H1 (cell line): Measurements from ENCODE around the gene KIF2C. TPM values are rescaled to one million over a fixed set of nuclear protein-coding genes. Genes with fewer than 3 reads are reported as not detected.

ENCODE experiments used
- CTCF ChIA-PET: fragments of 300-600 bp; sonication (Branson Sonifier 250); formaldehyde crosslinking; loops from one replicate; lab custom pipeline; 2021; ENCODE audit not compliant: partially characterized antibody; lab: Charles Lee
- POLR2A ChIA-PET: fragments of 300-600 bp; sonication (Branson Sonifier 250); formaldehyde crosslinking; loops from one replicate; lab custom pipeline; 2021; ENCODE audit warnings: inconsistent platforms; ENCODE audit not compliant: partially characterized antibody; lab: Charles Lee
- DNase-seq, 2 experiments: peaks; one replicate each; pipeline versions ENCODE4 v3.0.0 to v3.0.0-alpha.2; 2010 to 2022; ENCODE audit warnings: low spot score in 2 of 2, low read depth in 1 of 2, mixed read lengths in 1 of 2
- FAIRE-seq: peaks from 2 replicates; lab custom pipeline; 2011; peaks lifted over from hg19 to GRCh38; lab: Jason Lieb, UNC
- H2AFZ ChIP-seq: 2 replicates; pipeline ENCODE4 v1.8.1; 2012; ENCODE audit warnings: low read length, inconsistent platforms
- H2AK5ac ChIP-seq: 2 replicates; pipeline ENCODE4 v1.6.1; 2013; ENCODE audit warnings: low read depth, low read length
- H2BK120ac ChIP-seq: replicated peaks from 2 replicates; pipeline ENCODE3; 2013; ENCODE audit warnings: low read depth, low read length, inconsistent platforms
- H2BK12ac ChIP-seq: 2 replicates; pipeline ENCODE4 v1.6.1; 2013; ENCODE audit warnings: low read depth, low read length
- H2BK15ac ChIP-seq: 2 replicates; pipeline ENCODE4 v1.6.1; 2013; ENCODE audit warnings: low read length
- H2BK20ac ChIP-seq: 2 replicates; pipeline ENCODE4 v1.6.1; 2013; ENCODE audit warnings: low read length
- H2BK5ac ChIP-seq: 2 replicates; pipeline ENCODE4 v1.6.1; 2013; ENCODE audit warnings: low read depth, low read length
- H3K14ac ChIP-seq: 2 replicates; pipeline ENCODE4 v1.6.1; 2013; ENCODE audit warnings: inconsistent platforms; ENCODE audit not compliant: insufficient read length
- H3K18ac ChIP-seq: 2 replicates; pipeline ENCODE4 v1.6.1; 2013; ENCODE audit warnings: low read length; ENCODE audit errors: extremely low read depth
- H3K23ac ChIP-seq: 2 replicates; pipeline ENCODE4 v1.6.1; 2013; ENCODE audit warnings: inconsistent platforms; ENCODE audit not compliant: insufficient read length
- H3K23me2 ChIP-seq: 2 replicates; pipeline ENCODE4 v1.6.1; 2013; ENCODE audit warnings: low read depth, low read length
- H3K27ac ChIP-seq: 2 replicates; pipeline ENCODE4 v1.6.1; 2011; ENCODE audit warnings: low read depth, low read length, inconsistent platforms
- H3K27me3 ChIP-seq, 4 experiments: replicated peaks in 1 of 4; 1 replicate in 1 of 4; 2 replicates in 3 of 4; pipeline versions ENCODE4 v1.6.1 to v1.8.1; 2011 to 2013; ENCODE audit warnings: low read length in 3 of 4, mild to moderate bottlenecking in 3 of 4, inconsistent platforms in 2 of 4, mixed read lengths in 2 of 4, moderate library complexity in 1 of 4; ENCODE audit not compliant: control insufficient read depth in 3 of 4, insufficient read depth in 3 of 4; ENCODE audit errors: extremely low read depth in 1 of 4
- H3K36me3 ChIP-seq, 4 experiments: 2 replicates each; pipeline versions ENCODE4 v1.6.1 to v1.8.1; 2011 to 2013; ENCODE audit warnings: mild to moderate bottlenecking in 4 of 4, low read length in 3 of 4, moderate library complexity in 2 of 4, control low read depth in 1 of 4, inconsistent platforms in 1 of 4; ENCODE audit not compliant: insufficient read depth in 4 of 4, control insufficient read depth in 2 of 4
- H3K4ac ChIP-seq: replicated peaks from 2 replicates; pipeline ENCODE3; 2013; ENCODE audit warnings: low read length, low read depth, mixed read lengths, inconsistent platforms; ENCODE audit not compliant: insufficient read length
- H3K4me1 ChIP-seq, 4 experiments: replicated peaks in 1 of 4; 1 replicate in 1 of 4; 2 replicates in 3 of 4; pipeline versions ENCODE4 v1.6.1 to v1.8.1; 2011 to 2013; ENCODE audit warnings: low read length in 3 of 4, inconsistent platforms in 2 of 4, mixed read lengths in 1 of 4; ENCODE audit not compliant: insufficient read depth in 4 of 4, control insufficient read depth in 3 of 4
- H3K4me2 ChIP-seq, 2 experiments: 2 replicates each; pipeline versions ENCODE4 v1.6.1 to v1.8.1; 2011 to 2013; ENCODE audit warnings: low read depth in 2 of 2, low read length in 2 of 2, control low read depth in 1 of 2, inconsistent platforms in 1 of 2, mild to moderate bottlenecking in 1 of 2; ENCODE audit not compliant: insufficient read depth in 1 of 2
- H3K4me3 ChIP-seq, 4 experiments: fragments of 200-600, 300-600 bp in 1 of 4; sonication (generic), shearing (Covaris generic), sonication (Bioruptor Twin) in 1 of 4; 2 replicates each; pipeline versions ENCODE4 v1.5.1 to v1.8.1; 2011 to 2016; ENCODE audit warnings: low read length in 4 of 4, low read depth in 3 of 4, control low read depth in 2 of 4, inconsistent platforms in 2 of 4, mild to moderate bottlenecking in 2 of 4, mixed read lengths in 1 of 4, moderate library complexity in 1 of 4; ENCODE audit not compliant: insufficient read depth in 2 of 4; ENCODE audit errors: extremely low read depth in 1 of 4
- H3K56ac ChIP-seq: replicated peaks from 2 replicates; pipeline ENCODE3; 2013; ENCODE audit warnings: low read depth, mild to moderate bottlenecking, mixed read lengths, low read length, inconsistent platforms; ENCODE audit not compliant: insufficient read length
- H3K79me1 ChIP-seq: 2 replicates; pipeline ENCODE4 v1.6.1; 2013; ENCODE audit warnings: low read depth, low read length, control low read depth
- H3K79me2 ChIP-seq, 2 experiments: 2 replicates each; pipeline versions ENCODE4 v1.6.1 to v1.8.1; 2012 to 2013; ENCODE audit warnings: low read length in 2 of 2, mild to moderate bottlenecking in 2 of 2, inconsistent platforms in 1 of 2; ENCODE audit not compliant: insufficient read depth in 2 of 2, control insufficient read depth in 1 of 2
- H3K9ac ChIP-seq, 4 experiments: replicated peaks in 1 of 4; 1 replicate in 1 of 4; 2 replicates in 3 of 4; pipeline versions ENCODE4 v1.6.1 to v1.8.1; 2011 to 2013; ENCODE audit warnings: low read depth in 3 of 4, low read length in 3 of 4, control low read depth in 2 of 4, mild to moderate bottlenecking in 2 of 4, moderate library complexity in 2 of 4, inconsistent platforms in 1 of 4; ENCODE audit errors: extremely low read depth in 1 of 4
- H3K9me3 ChIP-seq, 2 experiments: 2 replicates each; pipeline versions ENCODE4 v1.6.1 to v1.8.1; 2012 to 2013; ENCODE audit warnings: mild to moderate bottlenecking in 2 of 2, moderate library complexity in 2 of 2, control low read depth in 1 of 2, inconsistent platforms in 1 of 2, low read depth in 1 of 2, low read length in 1 of 2, mixed read lengths in 1 of 2; ENCODE audit not compliant: insufficient read depth in 2 of 2
- H4K20me1 ChIP-seq, 2 experiments: replicated peaks in 1 of 2; 2 replicates each; pipeline versions ENCODE3 to v1.8.1; 2011 to 2013; ENCODE audit warnings: inconsistent platforms in 2 of 2, low read length in 2 of 2, mild to moderate bottlenecking in 1 of 2; ENCODE audit not compliant: insufficient read depth in 2 of 2, control insufficient read depth in 1 of 2
- H4K5ac ChIP-seq: 2 replicates; pipeline ENCODE4 v1.6.1; 2013; ENCODE audit warnings: low read length, low read depth, mixed read lengths, inconsistent platforms; ENCODE audit not compliant: insufficient read length
- H4K8ac ChIP-seq: 2 replicates; pipeline ENCODE4 v1.8.0; 2013; ENCODE audit warnings: mild to moderate bottlenecking, moderate library complexity, low read length, inconsistent platforms; ENCODE audit not compliant: insufficient read depth; ENCODE audit errors: extremely low read depth
- H4K91ac ChIP-seq: replicated peaks from 2 replicates; pipeline ENCODE3; 2013; ENCODE audit warnings: low read length, mixed read lengths, inconsistent platforms; ENCODE audit not compliant: insufficient read length
- ASH2L ChIP-seq: fragments of 200-600, 300-600 bp; sonication (generic); IDR thresholded peaks from one replicate; pipeline ENCODE4 v1.7.1; 2017; ENCODE audit warnings: low read length
- ATF2 ChIP-seq: IDR thresholded peaks from 2 replicates; pipeline ENCODE4 v1.6.1; 2012; ENCODE audit warnings: low read length, inconsistent platforms
- EZH2 ChIP-seq: fragments of 200-600 bp; sonication (generic); IDR thresholded peaks from 2 replicates; pipeline ENCODE4 v1.7.1; 2012; ENCODE audit warnings: low read depth, mild to moderate bottlenecking, moderate library complexity, low read length, inconsistent platforms; ENCODE audit not compliant: severe bottlenecking
- HDAC2 ChIP-seq, 2 experiments: fragments of 300-600 bp in 1 of 2; sonication (generic) in 1 of 2; IDR thresholded peaks; 2 replicates each; pipeline ENCODE4 v1.6.1; 2011 to 2012; ENCODE audit warnings: low read depth in 2 of 2, low read length in 2 of 2, mild to moderate bottlenecking in 2 of 2, moderate library complexity in 2 of 2, borderline replicate concordance in 1 of 2, inconsistent platforms in 1 of 2
- HDAC6 ChIP-seq: IDR thresholded peaks from one replicate; pipeline ENCODE4 v1.7.1; 2012; ENCODE audit warnings: low read depth, mild to moderate bottlenecking, inconsistent platforms, low read length, moderate library complexity
- JUND ChIP-seq: IDR thresholded peaks from 2 replicates; pipeline ENCODE4 v1.6.1; 2011; ENCODE audit warnings: mild to moderate bottlenecking, improper control_type of control experiment, low read length
- POLR2A ChIP-seq, 2 experiments: IDR thresholded peaks; 1 replicate in 1 of 2; 2 replicates in 1 of 2; pipeline ENCODE4 v1.6.1; 2011; ENCODE audit warnings: low read depth in 2 of 2, low read length in 2 of 2, mild to moderate bottlenecking in 2 of 2; ENCODE audit errors: control extremely low read depth in 1 of 2
- SIX5 ChIP-seq: IDR thresholded peaks from 2 replicates; pipeline ENCODE4 v1.6.1; 2011; ENCODE audit warnings: mild to moderate bottlenecking, low read depth, low read length
- SP1 ChIP-seq: IDR thresholded peaks from 2 replicates; pipeline ENCODE4 v1.6.1; 2011; ENCODE audit warnings: low read depth, low read length
- TCF12 ChIP-seq: IDR thresholded peaks from 2 replicates; pipeline ENCODE4 v1.6.1; 2011; ENCODE audit warnings: low read depth, mild to moderate bottlenecking, low read length
- ZNF274 ChIP-seq: IDR thresholded peaks from 2 replicates; pipeline ENCODE4 v1.7.0; 2012; ENCODE audit warnings: low read length, borderline replicate concordance; ENCODE audit errors: extremely low read depth
- WGBS, 2 experiments: shearing (Covaris generic) in 1 of 2; methylation state at CpG; one replicate each; pipeline versions ENCODE4 v1.1.6 to v1.1.7; 2013 to 2015; ENCODE audit warnings: low lambda C conversion rate in 2 of 2, mixed read lengths in 2 of 2, inconsistent platforms in 1 of 2, low coverage in 1 of 2, missing lambda C conversion rate in 1 of 2; ENCODE audit not compliant: insufficient replicate concordance in 2 of 2, insufficient coverage in 1 of 2, insufficient read length in 1 of 2; ENCODE audit errors: extremely low coverage in 1 of 2, missing lambda C conversion rate in 1 of 2; 5-methylcytosine and 5-hydroxymethylcytosine counted together
- polyA plus RNA-seq, 7 experiments: library from polyadenylated mRNA; depleted of rRNA in 3 of 7; stranded (reverse) in 5 of 7; unstranded in 2 of 7; fragments of >200 nt in 5 of 7; fragments of 200-250 nt in 2 of 7; gene quantifications; 1 replicate in 5 of 7; 2 replicates in 1 of 7; 4 replicates in 1 of 7; pipeline versions ENCODE4 v1.2.1 to v1.2.3, GENCODE V29; 2011 to 2013; ENCODE audit warnings: missing spikeins in 2 of 7, mixed read lengths in 2 of 7
- total RNA-seq: library from RNA; stranded (reverse); fragmentation: NEBNext Ultra II Directional; extraction: Animal tissue kit (Norgen Biotek cat#: 25700); gene quantifications from 2 replicates; pipeline ENCODE4 v1.2.1, GENCODE V29; 2021
- TF ChIP-seq, protein P1 (sequence below): IDR thresholded peaks from 2 replicates; pipeline ENCODE4 v1.6.1; 2011; ENCODE audit warnings: low read length, improper control_type of control experiment

The KIF2C gene
- total and polyA plus RNA-seq, 2 of the 8 experiments (the other 6 are each of a cell fraction or from before 2014, with no cell fraction given) = 41.8 to 68.1 TPM

DNA sequence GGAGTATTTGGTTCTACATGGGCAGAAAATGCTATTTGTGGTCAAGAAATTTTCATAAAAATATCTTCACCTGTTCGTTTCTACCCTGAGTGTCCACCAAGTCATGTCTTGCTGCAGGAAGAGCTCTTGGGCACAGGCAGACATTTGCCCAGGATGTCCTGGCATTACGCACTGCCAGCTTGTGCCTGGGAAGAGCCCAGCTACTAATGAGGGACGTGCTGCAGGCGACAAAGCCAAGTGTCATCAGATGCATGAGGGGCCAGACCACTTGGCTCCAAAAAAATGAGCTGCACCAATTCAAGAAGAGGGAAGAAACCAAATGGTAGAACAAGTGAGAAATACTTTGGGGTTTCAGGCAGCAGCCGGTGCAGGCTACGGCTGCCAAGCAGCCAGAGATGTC, 21.5 kb upstream of the KIF2C start:
- Histone ChIP-seq H3K23me2 (no peaks in the 10 kb centered on the region), H3K9me3 (no peaks in the 10 kb centered on the region), H2BK15ac (no peak overlapping the region), H2AK5ac (no peak overlapping the region), H3K36me3 (no peaks in the 10 kb centered on the region), H2BK12ac (no peak overlapping the region), H3K56ac (no peak overlapping the region), H2BK120ac (no peak overlapping the region), H4K91ac (no peak overlapping the region), H3K4me3 (no peak overlapping the region), H4K8ac (no peak overlapping the region), H3K79me1 (no peaks in the 10 kb centered on the region), H3K14ac (no peak overlapping the region), H2BK5ac (no peak overlapping the region), H3K9ac (no peak overlapping the region), H3K18ac (no peak overlapping the region), H3K4me1 (no peaks in the 10 kb centered on the region), H3K23ac (no peak overlapping the region), H3K27me3 (no peaks in the 10 kb centered on the region), H3K4me2 (no peak overlapping the region), H3K4ac (no peak overlapping the region), H4K20me1 (no peaks in the 10 kb centered on the region), H3K27ac (no peak overlapping the region), H2BK20ac (no peak overlapping the region), H4K5ac (no peak overlapping the region), H3K79me2 (no peaks in the 10 kb centered on the region), H2AFZ (no peak overlapping the region)
- CTCF ChIA-PET = interaction anchor here (0.7 to 10.2 kb wide), 10 partner anchors 11 to 362 kb away, joined by 3 to 107 read pairs (median 4); partner anchors contain the start of gene RNU5D-1
- DNase-seq (no peak), FAIRE-seq (no peak)
- WGBS, 2 experiments = 90% methylated on average over 6 of the region's 6 CpGs; no CpG with 5 or more reads in 1 of the 2 experiments
- POLR2A ChIA-PET = interaction anchor here (0.6 to 22.5 kb wide), 10 partner anchors 9 to 101 kb away, joined by 3 to 428 read pairs (median 3); partner anchors contain the start of genes BEST4, RNU5D-1 and RPS8
- no peak for TF ChIP-seq ASH2L
- no peak for TF ChIP-seq HDAC6
- no peak for TF ChIP-seq EZH2
- TF ChIP-seq, protein P1, sequence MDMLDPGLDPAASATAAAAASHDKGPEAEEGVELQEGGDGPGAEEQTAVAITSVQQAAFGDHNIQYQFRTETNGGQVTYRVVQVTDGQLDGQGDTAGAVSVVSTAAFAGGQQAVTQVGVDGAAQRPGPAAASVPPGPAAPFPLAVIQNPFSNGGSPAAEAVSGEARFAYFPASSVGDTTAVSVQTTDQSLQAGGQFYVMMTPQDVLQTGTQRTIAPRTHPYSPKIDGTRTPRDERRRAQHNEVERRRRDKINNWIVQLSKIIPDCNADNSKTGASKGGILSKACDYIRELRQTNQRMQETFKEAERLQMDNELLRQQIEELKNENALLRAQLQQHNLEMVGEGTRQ = no peak
- TF ChIP-seq JUND = no peak
- no peak for TF ChIP-seq POLR2A (IDR thresholded peaks at IDR 0.05; ENCODE audit: control extremely low read depth in 1 of 2, low read depth in 2 of 2, low read length in 2 of 2)
- TF ChIP-seq TCF12 = no peak
- TF ChIP-seq ZNF274 = no peak
- TF ChIP-seq SP1 = no peak
- no peak for TF ChIP-seq SIX5
- no peak for TF ChIP-seq ATF2
- no peak for TF ChIP-seq HDAC2 (IDR thresholded peaks at IDR 0.05; ENCODE audit: borderline replicate concordance in 1 of 2, low read depth in 2 of 2, low read length in 2 of 2)
